GM20000 (cell line): ENCODE data around the gene PIK3AP1.
"Not testable (repeated sequence)": the region's sequence is repeated elsewhere in the genome, so short reads cannot be mapped to it uniquely, and the experiment has no call there.

Experiments
- DNase-seq: peaks from one replicate; pipeline ENCODE4 v3.0.0; 2012; ENCODE audit warnings: low spot score
- CTCF ChIP-seq: IDR thresholded peaks from 2 replicates; pipeline ENCODE4 v1.5.1; 2012; ENCODE audit warnings: mild to moderate bottlenecking, control low read depth; ENCODE audit errors: extremely low read depth, missing control alignments

PIK3AP1 gene

GRCh38 chr10:96577069-96577468 lies 143.2 kb downstream of the PIK3AP1 start:
- TF ChIP-seq CTCF = no peak
- DNase-seq = no peak

DNA sequence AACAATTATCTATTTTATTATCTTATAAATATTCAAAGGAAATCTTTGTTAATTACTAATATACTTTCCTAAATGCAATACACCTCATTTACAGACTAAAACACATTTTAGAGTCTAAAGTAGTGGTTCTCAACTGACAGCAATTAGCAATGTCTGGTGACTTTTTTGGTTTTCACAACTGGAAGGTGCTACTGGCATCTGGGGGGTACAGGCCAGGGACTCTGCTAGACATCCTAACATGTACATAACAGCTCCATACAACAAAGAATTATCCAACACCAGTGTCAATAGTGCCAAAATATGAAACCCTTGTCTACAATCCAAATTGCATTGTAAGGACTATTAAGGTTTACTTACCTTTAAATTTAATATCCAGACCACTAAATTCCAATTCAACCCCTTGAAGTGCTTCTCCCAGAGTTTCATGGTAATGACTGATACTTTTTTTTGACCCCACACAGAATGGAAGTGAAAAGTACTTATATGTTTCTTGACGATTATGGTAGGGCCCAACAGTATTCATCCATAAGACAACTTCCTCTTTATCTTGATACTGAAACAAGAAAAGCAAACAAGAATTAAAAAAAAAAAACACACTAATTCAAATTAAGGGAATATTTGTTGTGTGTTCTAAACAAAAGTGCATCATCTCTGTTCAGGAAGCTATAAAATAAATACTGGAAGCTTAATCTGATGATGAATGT lies 143.9 kb downstream of the PIK3AP1 start:
- no peak for TF ChIP-seq CTCF
- DNase-seq = no peak

DNA sequence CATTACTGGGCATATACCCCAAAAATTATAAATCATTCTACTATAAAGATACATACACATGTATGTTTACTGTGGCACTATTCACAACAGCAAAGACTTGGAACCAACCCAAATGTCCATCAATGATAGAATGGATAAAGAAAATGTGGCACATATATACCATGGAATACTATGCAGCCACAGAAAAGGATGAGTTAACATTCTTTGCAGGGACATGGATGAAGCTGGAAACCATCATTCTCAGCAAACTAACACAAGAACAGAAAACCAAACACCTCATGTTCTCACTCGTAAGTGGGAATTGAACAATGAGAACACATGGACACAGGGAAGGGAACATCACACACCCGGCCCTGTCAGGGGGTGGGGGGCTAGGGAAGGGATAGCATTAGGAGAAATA lies 145.8 kb downstream of the PIK3AP1 start:
- not testable (repeated sequence) for DNase-seq

GRCh38 chr10:96573036-96573435 lies 147.3 kb downstream of the PIK3AP1 start:
- no peak for DNase-seq
- TF ChIP-seq CTCF = no peak

- TF ChIP-seq CTCF = no peak
- DNase-seq = no peak
Observed at GRCh38 chr10:96570983-96571964, 149.0 kb downstream of the PIK3AP1 start.

DNA sequence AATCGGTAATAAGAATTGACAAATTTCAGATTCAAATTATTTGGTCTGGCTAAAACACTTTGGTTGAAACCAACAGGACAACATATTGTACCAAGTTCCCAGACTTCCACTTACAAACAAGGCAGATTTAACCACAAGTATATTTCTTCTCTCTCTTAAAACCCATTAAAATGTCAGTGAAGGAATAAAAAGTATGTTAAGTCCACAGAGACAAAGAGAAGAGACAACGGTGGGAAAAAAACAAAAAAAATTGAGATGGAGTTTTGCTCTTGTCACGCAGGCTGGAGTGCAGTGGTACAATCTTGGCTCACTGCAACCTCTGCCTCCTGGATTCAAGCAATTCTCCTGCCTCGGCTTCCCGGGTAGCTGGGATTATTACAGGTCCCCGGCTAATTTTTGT lies 149.8 kb downstream of the PIK3AP1 start:
- DNase-seq = no peak
- TF ChIP-seq CTCF = no peak

- TF ChIP-seq CTCF = no peak
- no peak for DNase-seq
Observed at GRCh38 chr10:96568402-96568801, 151.9 kb downstream of the PIK3AP1 start.
